ENCODE results near the gene TUBA4B. TPM values are rescaled to one million over a fixed set of nuclear protein-coding genes. Genes with fewer than 3 reads are reported as not detected.

Gene TUBA4B
- total and polyA plus RNA-seq, 4 donors, result 0.28 TPM; not detected in 3

DNA sequence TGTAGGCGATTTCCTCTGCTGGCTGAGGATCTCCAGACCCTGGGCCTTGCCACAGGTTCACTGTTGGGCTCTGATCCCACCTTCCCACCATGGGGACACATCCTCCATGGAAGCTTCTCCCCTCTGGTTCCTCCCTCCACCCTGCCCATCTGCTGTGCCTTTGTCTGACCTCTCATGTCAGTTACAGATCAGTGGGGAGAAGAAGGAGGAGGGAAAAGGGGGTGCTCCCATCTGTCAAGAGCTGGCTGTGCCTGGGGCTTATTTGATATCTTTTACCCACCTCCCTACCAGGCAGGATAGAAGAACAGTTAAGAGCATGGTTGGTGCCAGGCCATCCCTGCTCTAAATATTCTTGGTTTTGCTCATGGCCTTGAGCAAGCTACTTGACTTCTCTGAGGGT, 13.8 kb downstream of the TUBA4B start:
- intact Hi-C loops (cut with DNase I), result no loop called here

DNA sequence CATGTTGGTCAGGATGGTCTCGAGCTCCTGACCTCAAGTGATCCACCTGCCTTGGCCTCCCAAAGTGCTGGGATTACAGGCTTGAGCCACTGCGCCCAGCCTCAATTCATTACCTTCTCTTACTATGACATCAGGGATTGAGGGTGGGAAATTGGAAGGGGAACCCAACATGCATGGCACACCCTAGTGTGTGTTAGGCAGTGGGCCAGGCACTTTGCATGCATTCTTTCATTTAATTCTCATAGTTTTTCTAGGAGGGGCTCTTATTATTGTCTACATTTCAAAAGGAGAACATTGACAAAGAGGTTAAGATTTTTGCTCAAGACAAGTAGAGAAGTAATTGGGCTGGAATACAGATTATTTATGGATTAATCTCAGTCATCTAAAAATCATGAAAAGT, 15.3 kb downstream of the TUBA4B start:
- Histone ChIP-seq H3K27me3 (ENCODE audit: control insufficient read depth in 1 of 2, insufficient read depth in 2 of 2, low read length in 1 of 2) (no peaks in the 10 kb centered on the region), H3K4me1 (ENCODE audit: control insufficient read depth in 1 of 2, insufficient read depth in 2 of 2, low read length in 2 of 2) (no peaks in the 10 kb centered on the region), H3K9me3 (ENCODE audit: control insufficient read depth, low read length) (no peaks in the 10 kb centered on the region), H3K4me3 (ENCODE audit: low read length in 2 of 2) (no peak overlapping the region), H3K27ac (ENCODE audit: low read depth in 1 of 2, low read length in 2 of 2) (no peak overlapping the region), H3K36me3 (ENCODE audit: control insufficient read depth in 1 of 2, insufficient read depth in 2 of 2, low read length in 1 of 2) (no peaks in the 10 kb centered on the region)
- intact Hi-C loops (cut with DNase I), result no loop called here
- DNase-seq (peak in 1 of 2 donors; percentile 9), ATAC-seq (ENCODE audit: low FRiP score) (no peak)
- WGBS, 2 donors, result 94 to 97% methylated on average over 2 of the region's 2 CpGs

More for the DNA sequence above, 13.8 kb downstream of the TUBA4B start:
- no peak for ATAC-seq (ENCODE audit: low FRiP score)
- H3K9me3 ChIP-seq (ENCODE audit: control insufficient read depth, low read length), result no peaks in the 10 kb centered on the region
- 90 to 100% methylated on average over 1 of the region's 1 CpG for whole genome bisulfite sequencing, 2 donors
- H3K4me1 ChIP-seq (ENCODE audit: control insufficient read depth in 1 of 2, insufficient read depth in 2 of 2, low read length in 2 of 2), result no peaks in the 10 kb centered on the region
- H3K4me3 ChIP-seq (ENCODE audit: low read length in 2 of 2), result no peak overlapping the region
- peak in 1 of 2 donors; percentile 6 for DNase-seq
- no peaks in the 10 kb centered on the region for H3K27me3 ChIP-seq (ENCODE audit: control insufficient read depth in 1 of 2, insufficient read depth in 2 of 2, low read length in 1 of 2)
- no peak overlapping the region for H3K27ac ChIP-seq (ENCODE audit: low read depth in 1 of 2, low read length in 2 of 2)
- H3K36me3 ChIP-seq (ENCODE audit: control insufficient read depth in 1 of 2, insufficient read depth in 2 of 2, low read length in 1 of 2), result no peaks in the 10 kb centered on the region

DNA sequence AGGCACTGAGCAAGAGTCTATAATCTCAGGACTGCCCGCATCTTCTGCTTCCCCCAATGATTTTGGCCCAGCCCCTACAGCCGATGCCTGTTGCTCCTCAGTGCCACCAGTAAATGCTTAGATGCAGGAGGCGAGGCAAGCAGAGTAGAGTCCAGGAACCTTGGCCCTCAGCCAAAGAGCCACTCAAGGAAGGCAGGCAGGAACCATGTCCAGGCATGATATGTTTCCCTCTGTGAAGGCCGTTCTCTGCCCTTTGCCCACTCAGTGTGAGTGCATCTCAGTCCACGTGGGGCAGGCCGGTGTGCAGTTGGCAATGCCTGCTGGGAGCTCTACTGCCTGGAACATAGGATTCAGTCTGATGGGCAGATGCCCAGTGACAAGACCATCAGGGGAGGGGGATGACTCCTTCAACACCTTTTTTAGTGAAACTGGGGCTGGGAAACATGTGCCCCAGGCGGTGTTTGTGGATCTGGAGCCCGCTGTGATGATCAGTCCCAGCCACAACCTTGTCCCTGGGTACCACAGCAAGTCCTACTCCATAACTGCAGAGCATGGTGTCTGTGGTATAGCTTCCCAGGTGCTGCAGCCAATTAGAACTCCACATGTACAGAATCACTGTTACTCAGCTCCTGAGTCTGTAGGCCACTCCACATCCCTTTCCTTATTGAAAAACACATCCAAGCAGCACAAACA, 16.5 kb downstream of the TUBA4B start:
- Histone ChIP-seq H3K27me3 (ENCODE audit: control insufficient read depth in 1 of 2, insufficient read depth in 2 of 2, low read length in 1 of 2) (no peaks in the 10 kb centered on the region), H3K27ac (ENCODE audit: low read depth in 1 of 2, low read length in 2 of 2) (no peak overlapping the region), H3K4me1 (ENCODE audit: control insufficient read depth in 1 of 2, insufficient read depth in 2 of 2, low read length in 2 of 2) (no peaks in the 10 kb centered on the region), H3K9me3 (ENCODE audit: control insufficient read depth, low read length) (no peaks in the 10 kb centered on the region), H3K36me3 (ENCODE audit: control insufficient read depth in 1 of 2, insufficient read depth in 2 of 2, low read length in 1 of 2) (no peaks in the 10 kb centered on the region), H3K4me3 (ENCODE audit: low read length in 2 of 2) (no peak overlapping the region)
- DNase-seq (peak in 1 of 2 donors; percentile 38), ATAC-seq (ENCODE audit: low FRiP score) (no peak)
- intact Hi-C loops (cut with DNase I), result no loop called here
- WGBS, 2 donors, result 64 to 67% methylated on average over 8 of the region's 8 CpGs

DNA sequence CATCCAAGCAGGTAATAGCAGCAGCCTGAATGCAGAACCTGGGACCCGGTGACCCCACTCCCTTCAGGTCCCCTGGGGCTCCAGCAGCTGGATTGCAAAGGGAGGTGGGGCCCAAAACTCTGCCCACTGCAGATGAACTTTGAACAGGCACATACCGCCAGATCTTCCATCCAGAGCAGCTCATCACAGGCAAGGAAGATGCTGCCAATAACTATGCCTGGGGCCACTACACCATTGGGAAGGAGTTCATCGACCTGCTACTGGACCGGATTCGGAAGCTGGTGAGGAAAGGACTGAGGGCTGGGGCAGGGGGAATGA, 17.0 kb downstream of the TUBA4B start:
- 91 to 94% methylated on average over 5 of the region's 5 CpGs for WGBS, 2 donors
- no peak overlapping the region for H3K27ac ChIP-seq (ENCODE audit: low read depth in 1 of 2, low read length in 2 of 2)
- no peaks in the 10 kb centered on the region for H3K27me3 ChIP-seq (ENCODE audit: control insufficient read depth in 1 of 2, insufficient read depth in 2 of 2, low read length in 1 of 2)
- no peak overlapping the region for H3K4me3 ChIP-seq (ENCODE audit: low read length in 2 of 2)
- intact Hi-C loops (cut with DNase I), result no loop called here
- no peak for DNase-seq
- no peaks in the 10 kb centered on the region for H3K9me3 ChIP-seq (ENCODE audit: control insufficient read depth, low read length)
- no peak for ATAC-seq (ENCODE audit: low FRiP score)
- no peaks in the 10 kb centered on the region for H3K36me3 ChIP-seq (ENCODE audit: control insufficient read depth in 1 of 2, insufficient read depth in 2 of 2, low read length in 1 of 2)
- H3K4me1 ChIP-seq (ENCODE audit: control insufficient read depth in 1 of 2, insufficient read depth in 2 of 2, low read length in 2 of 2), result no peaks in the 10 kb centered on the region

DNA sequence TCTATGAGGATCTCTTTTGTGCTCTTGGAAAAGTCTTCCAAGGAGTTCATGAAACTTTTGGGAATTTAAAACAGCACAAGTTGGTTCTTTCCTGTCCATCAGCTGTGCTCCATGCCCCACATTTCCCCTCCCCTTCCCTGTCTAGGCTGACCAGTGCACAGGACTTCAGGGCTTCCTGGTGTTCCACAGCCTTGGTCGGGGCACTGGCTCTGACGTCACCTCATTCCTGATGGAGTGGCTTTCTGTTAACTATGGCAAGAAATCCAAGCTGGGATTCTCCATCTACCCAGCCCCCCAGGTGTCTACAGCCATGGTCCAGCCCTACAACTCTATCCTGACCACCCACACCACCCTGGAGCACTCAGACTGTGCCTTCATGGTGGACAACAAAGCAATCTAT, 18.0 kb downstream of the TUBA4B start:
- no peaks in the 10 kb centered on the region for H3K36me3 ChIP-seq (ENCODE audit: control insufficient read depth in 1 of 2, insufficient read depth in 2 of 2, low read length in 1 of 2)
- ATAC-seq (ENCODE audit: low FRiP score) (no peak), DNase-seq (no peak)
- no peaks in the 10 kb centered on the region for H3K27me3 ChIP-seq (ENCODE audit: control insufficient read depth in 1 of 2, insufficient read depth in 2 of 2, low read length in 1 of 2)
- 74 to 88% methylated on average over 2 of the region's 2 CpGs for WGBS, 2 donors
- H3K27ac ChIP-seq (ENCODE audit: low read depth in 1 of 2, low read length in 2 of 2), result no peak overlapping the region
- H3K4me3 ChIP-seq (ENCODE audit: low read length in 2 of 2), result no peak overlapping the region
- no peaks in the 10 kb centered on the region for H3K9me3 ChIP-seq (ENCODE audit: control insufficient read depth, low read length)
- H3K4me1 ChIP-seq (ENCODE audit: control insufficient read depth in 1 of 2, insufficient read depth in 2 of 2, low read length in 2 of 2), result no peaks in the 10 kb centered on the region
- intact Hi-C loops (cut with DNase I), result no loop called here

DNA sequence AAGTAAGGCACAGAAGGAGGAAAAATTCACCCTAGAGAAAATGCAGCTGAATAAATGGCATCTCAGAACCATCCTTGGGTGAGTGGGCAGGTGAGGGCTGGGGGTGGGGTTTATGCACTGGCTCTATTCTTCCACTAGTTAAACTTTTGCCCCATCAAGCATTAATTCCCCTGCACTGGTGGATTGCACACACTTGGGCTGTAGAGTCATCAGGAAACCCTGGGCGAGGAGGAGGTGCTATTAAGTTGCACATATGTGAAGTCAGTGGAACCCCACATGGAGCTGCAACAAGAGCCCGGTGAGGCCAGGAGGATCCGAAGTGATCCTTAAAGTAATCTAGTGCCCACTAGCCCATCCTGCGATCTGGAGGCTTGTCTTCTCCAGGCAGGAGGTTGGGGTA, 19.3 kb downstream of the TUBA4B start:
- H3K27me3 ChIP-seq (ENCODE audit: control insufficient read depth in 1 of 2, insufficient read depth in 2 of 2, low read length in 1 of 2), result no peaks in the 10 kb centered on the region

DNA sequence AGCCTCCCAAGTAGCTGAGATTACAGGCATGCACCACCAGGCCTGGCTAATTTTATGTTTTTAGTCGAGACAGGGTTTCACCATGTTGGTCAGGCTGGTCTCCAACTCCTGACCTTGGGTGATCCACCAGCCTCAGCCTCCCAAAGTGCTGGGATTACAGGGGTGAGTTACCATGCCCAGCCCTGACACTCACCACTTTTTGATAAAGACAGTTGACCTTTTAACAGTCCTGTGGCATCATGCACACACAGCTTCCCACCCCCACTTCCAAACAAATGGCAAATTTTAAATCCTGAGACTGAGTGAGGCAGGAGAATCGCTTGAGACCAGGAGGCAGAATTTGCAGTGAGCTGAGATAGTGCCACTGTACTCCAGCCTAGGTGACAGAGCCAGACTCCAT, 20.0 kb downstream of the TUBA4B start:
- peak in 1 of 2 donors; percentile 16 for DNase-seq
- WGBS, 2 donors, result 88 to 90% methylated on average over 2 of the region's 2 CpGs
- Histone ChIP-seq H3K9me3 (ENCODE audit: control insufficient read depth, low read length) (no peaks in the 10 kb centered on the region), H3K36me3 (ENCODE audit: control insufficient read depth in 1 of 2, insufficient read depth in 2 of 2, low read length in 1 of 2) (no peaks in the 10 kb centered on the region), H3K27ac (ENCODE audit: low read depth in 1 of 2, low read length in 2 of 2) (no peak overlapping the region), H3K27me3 (ENCODE audit: control insufficient read depth in 1 of 2, insufficient read depth in 2 of 2, low read length in 1 of 2) (no peaks in the 10 kb centered on the region), H3K4me1 (ENCODE audit: control insufficient read depth in 1 of 2, insufficient read depth in 2 of 2, low read length in 2 of 2) (peaks cover 0 to 1% of the 10 kb centered on the region in 2 donors), H3K4me3 (ENCODE audit: low read length in 2 of 2) (no peak overlapping the region)
- intact Hi-C loops (cut with DNase I), result loop anchor here in 1 of 2 donors (2.0 kb wide), 1 partner anchor 14 kb away; no protein-coding TSS in a partner anchor
- ATAC-seq (ENCODE audit: low FRiP score), result no peak

More for the DNA sequence above, 19.3 kb downstream of the TUBA4B start:
- no peaks in the 10 kb centered on the region for H3K4me1 ChIP-seq (ENCODE audit: control insufficient read depth in 1 of 2, insufficient read depth in 2 of 2, low read length in 2 of 2)
- intact Hi-C loops (cut with DNase I), result loop anchor here in 1 of 2 donors (2.0 kb wide), 1 partner anchor 14 kb away; no protein-coding TSS in a partner anchor
- no peak for ATAC-seq (ENCODE audit: low FRiP score)
- H3K36me3 ChIP-seq (ENCODE audit: control insufficient read depth in 1 of 2, insufficient read depth in 2 of 2, low read length in 1 of 2), result no peaks in the 10 kb centered on the region
- H3K4me3 ChIP-seq (ENCODE audit: low read length in 2 of 2), result no peak overlapping the region
- no peaks in the 10 kb centered on the region for H3K9me3 ChIP-seq (ENCODE audit: control insufficient read depth, low read length)
- DNase-seq, result peak; percentile 0 to 50
- WGBS, 2 donors, result 91 to 94% methylated on average over 4 of the region's 4 CpGs
- no peak overlapping the region for H3K27ac ChIP-seq (ENCODE audit: low read depth in 1 of 2, low read length in 2 of 2)

DNA sequence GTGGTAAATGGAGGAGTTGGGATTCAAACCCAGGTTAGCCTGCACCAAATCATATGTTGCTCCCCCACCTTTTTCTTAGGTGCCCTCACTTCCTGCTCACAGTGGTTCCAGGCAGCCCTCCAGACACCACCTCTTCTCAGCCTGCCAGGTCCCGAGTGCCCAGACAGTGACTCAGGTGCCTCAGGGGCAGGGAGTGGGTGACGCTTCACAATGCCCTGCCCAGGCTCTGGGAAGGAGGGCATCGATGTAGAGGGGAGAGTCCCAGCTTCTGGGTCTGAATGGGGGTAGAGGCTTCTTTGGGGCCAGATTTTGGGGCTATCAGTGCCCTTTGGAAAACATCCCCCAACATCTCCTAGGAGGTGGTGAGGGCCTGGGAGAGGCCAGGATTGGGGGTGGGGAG, 20.9 kb downstream of the TUBA4B start:
- no peaks in the 10 kb centered on the region for H3K36me3 ChIP-seq (ENCODE audit: control insufficient read depth in 1 of 2, insufficient read depth in 2 of 2, low read length in 1 of 2)
- H3K9me3 ChIP-seq (ENCODE audit: control insufficient read depth, low read length), result no peaks in the 10 kb centered on the region
- H3K27ac ChIP-seq (ENCODE audit: low read depth in 1 of 2, low read length in 2 of 2), result peak overlapping the region; percentile 93 to 96
- no peak overlapping the region for H3K4me3 ChIP-seq (ENCODE audit: low read length in 2 of 2)
- peak; percentile 61 to 78 for DNase-seq
- H3K27me3 ChIP-seq (ENCODE audit: control insufficient read depth in 1 of 2, insufficient read depth in 2 of 2, low read length in 1 of 2), result no peaks in the 10 kb centered on the region
- ATAC-seq (ENCODE audit: low FRiP score), result no peak
- intact Hi-C loops (cut with DNase I), result loop anchor here in 1 of 2 donors (2.0 kb wide), 1 partner anchor 15 kb away; no protein-coding TSS in a partner anchor
- peaks cover 0 to 4% of the 10 kb centered on the region in 2 donors for H3K4me1 ChIP-seq (ENCODE audit: control insufficient read depth in 1 of 2, insufficient read depth in 2 of 2, low read length in 2 of 2)
- WGBS, 2 donors, result 21 to 26% methylated on average over 3 of the region's 3 CpGs

DNA sequence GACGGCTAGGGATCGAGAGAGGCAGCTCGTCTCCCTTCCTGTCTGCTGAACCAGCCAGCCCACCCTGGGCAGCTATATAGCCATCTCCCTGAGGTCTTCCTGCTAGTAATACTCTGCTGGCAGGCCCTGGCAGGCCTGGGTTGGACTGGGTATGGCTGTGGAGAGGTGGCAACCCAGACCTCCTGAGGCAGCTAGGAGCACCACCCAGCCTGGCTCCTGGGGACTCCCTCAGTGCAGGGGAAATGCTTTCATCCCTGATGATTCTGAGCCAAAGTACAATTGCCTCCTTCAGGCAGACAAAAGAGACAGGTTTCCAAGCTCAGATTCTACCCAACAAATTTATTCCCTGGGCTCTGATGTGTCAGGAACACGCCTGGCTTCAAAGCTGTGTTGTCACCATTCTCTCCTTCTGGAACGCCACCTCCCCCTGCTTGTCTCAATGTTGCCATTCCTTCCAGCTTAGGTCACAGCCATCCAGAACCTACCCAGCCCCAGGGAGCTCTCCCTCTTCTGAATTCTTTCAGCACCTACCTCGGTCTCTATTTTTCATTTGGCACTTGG, 21.4 kb downstream of the TUBA4B start:
- Histone ChIP-seq H3K27ac (ENCODE audit: low read depth in 1 of 2, low read length in 2 of 2) (peak overlapping the region; percentile 93 to 96), H3K27me3 (ENCODE audit: control insufficient read depth in 1 of 2, insufficient read depth in 2 of 2, low read length in 1 of 2) (no peaks in the 10 kb centered on the region), H3K4me3 (ENCODE audit: low read length in 2 of 2) (no peak overlapping the region), H3K4me1 (ENCODE audit: control insufficient read depth in 1 of 2, insufficient read depth in 2 of 2, low read length in 2 of 2) (peaks cover 0 to 4% of the 10 kb centered on the region in 2 donors), H3K36me3 (ENCODE audit: control insufficient read depth in 1 of 2, insufficient read depth in 2 of 2, low read length in 1 of 2) (no peaks in the 10 kb centered on the region), H3K9me3 (ENCODE audit: control insufficient read depth, low read length) (no peaks in the 10 kb centered on the region)
- ATAC-seq (ENCODE audit: low FRiP score) (no peak), DNase-seq (peak; percentile 65 to 78)
- intact Hi-C loops (cut with DNase I), result no loop called here
- WGBS, 2 donors, result 8 to 15% methylated on average over 6 of the region's 6 CpGs

Measured in aorta (tissue), 5 donors.